ENCODE measurements around the gene ABI1. TPM values are rescaled to one million over a fixed set of nuclear protein-coding genes. Genes with fewer than 3 reads are reported as not detected.

ABI1 gene
- total and polyA plus RNA-seq, 2 of the 4 experiments (the other 2 are of a cell fraction), result 49.6 to 71.3 TPM

GRCh38 chr10:26698909-26699308 is 161.8 kb downstream of the ABI1 start:
- Histone ChIP-seq H3K56ac (ENCODE audit: extremely low read depth, insufficient read depth, low read length) (no peak overlapping the region), H2BK120ac (ENCODE audit: low read depth, low read length) (no peak overlapping the region), H3K9me3 (ENCODE audit: control insufficient read depth, insufficient read depth, low read length) (no peaks in the 10 kb centered on the region), H3K4me2 (ENCODE audit: low read depth, low read length) (no peak overlapping the region), H4K20me1 (ENCODE audit: insufficient read depth, low read length) (no peaks in the 10 kb centered on the region), H2AFZ (replicated peaks; ENCODE audit: low read length, poor library complexity) (no peak overlapping the region), H4K5ac (ENCODE audit: low read depth, low read length) (no peak overlapping the region), H2AK5ac (ENCODE audit: low read depth, low read length) (no peak overlapping the region), H3K9me1 (ENCODE audit: insufficient read depth, low read length) (peaks cover 3% of the 10 kb centered on the region; the same call in 1 of the 2 replicates), H4K8ac (ENCODE audit: low read depth in 2 of 2, low read length in 2 of 2) (no peak overlapping the region), H3K4ac (ENCODE audit: low read depth, low read length) (no peak overlapping the region), H3K27ac (ENCODE audit: insufficient read depth, low read length) (no peak overlapping the region), H3K27me3 (ENCODE audit: control insufficient read depth, insufficient read depth, low read length) (no peaks in the 10 kb centered on the region), H3K23ac (ENCODE audit: low read depth, low read length) (no peak overlapping the region), H3K18ac (ENCODE audit: low read depth, low read length) (no peak overlapping the region), H2BK5ac (ENCODE audit: low read depth, low read length, poor library complexity, severe bottlenecking) (no peak overlapping the region), H3K9ac (ENCODE audit: low read depth, low read length) (no peak overlapping the region), H3K4me3 (ENCODE audit: insufficient read depth, low read depth, low read length) (no peak overlapping the region), H2BK15ac (ENCODE audit: low read depth, low read length) (no peak overlapping the region), H3K14ac (replicated peaks; ENCODE audit: low read depth, low read length) (no peak overlapping the region), H2BK20ac (ENCODE audit: low read depth, low read length) (no peak overlapping the region), H2AK9ac (replicated peaks; ENCODE audit: low read depth, low read length, poor library complexity) (no peak overlapping the region), H4K91ac (ENCODE audit: insufficient read depth, low read depth, low read length) (no peak overlapping the region), H3K4me1 (ENCODE audit: control insufficient read depth, insufficient read depth, low read length) (0 out of 2 replicates have a peak, but pooled peaks cover 3% of the 10 kb centered on the region), H3K36me3 (ENCODE audit: control insufficient read depth, insufficient read depth, low read length) (no peaks in the 10 kb centered on the region), H3K79me1 (ENCODE audit: low read depth in 1 of 2, low read length in 2 of 2) (peaks cover 14 to 29% of the 10 kb centered on the region in 2 experiments)
- TF ChIP-seq BHLHE40 (IDR thresholded peaks at IDR 0.05; ENCODE audit: low read depth, low read length), result no peak
- TF ChIP-seq MXI1 (IDR thresholded peaks at IDR 0.05; ENCODE audit: borderline replicate concordance, low read depth, low read length), result no peak
- no peak for ATAC-seq (ENCODE audit: low read depth)
- ChIA-PET CTCF (no interaction called here), POLR2A (ENCODE audit: unreplicated experiment) (no interaction called here)
- in situ Hi-C loops (cut with MboI; ENCODE audit: low sequenced_read_pairs), result no loop called here
- BruUV-seq (replicated peaks), result no TSS peak
- DNase-seq, result no peak
- dilution Hi-C loops (cut with HindIII; ENCODE audit: low sequenced_read_pairs, unreplicated experiment), result no loop called here
- intact Hi-C loops (cut with micrococcal nuclease), result no loop called here
- WGBS, 2 experiments (ENCODE audit: extremely low coverage in 2 of 2, insufficient read length in 1 of 2), result no CpG with 5 or more reads among the region's 2 CpGs
